ENCODE results near the gene CLCN4.

The CLCN4 gene

DNA sequence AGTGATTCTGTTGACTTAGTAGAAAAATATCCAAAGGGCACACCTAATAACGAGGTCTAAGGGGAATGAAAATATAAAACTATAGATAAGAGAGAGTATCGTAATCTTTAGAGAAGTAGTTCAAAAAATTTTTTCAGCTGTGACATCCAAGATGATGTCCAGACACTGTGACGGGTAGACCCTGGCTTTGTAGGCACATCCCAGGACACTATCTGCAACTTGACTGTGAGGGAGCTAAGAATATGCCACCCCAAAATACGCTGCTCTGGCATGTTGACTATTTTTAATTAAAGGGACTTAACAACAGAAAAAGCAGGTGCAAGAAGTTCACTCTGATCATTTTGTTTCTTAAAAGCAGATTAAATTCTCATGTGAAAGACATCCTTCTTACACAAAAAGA is 89.5 kb downstream of the CLCN4 start:
- DNase-seq = no peak

DNA sequence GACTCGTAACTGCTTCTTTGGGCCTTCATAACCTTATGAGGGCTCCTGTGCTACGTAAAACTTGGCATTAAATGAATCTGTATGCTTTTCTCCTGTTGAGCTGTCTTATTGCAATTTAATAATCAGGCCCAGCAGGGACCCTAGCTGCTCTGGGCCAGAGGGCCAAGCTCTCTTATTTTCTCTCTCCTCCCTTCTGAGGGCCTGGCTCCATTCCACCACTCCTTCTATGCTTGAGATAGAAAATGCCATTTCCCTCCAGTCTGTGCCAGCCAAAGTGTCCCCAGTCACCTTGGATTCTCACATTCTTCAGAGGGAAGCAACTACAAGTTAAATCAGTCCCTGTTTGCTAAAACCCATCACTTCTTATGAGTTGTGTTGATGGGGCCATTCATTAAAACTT is 90.1 kb downstream of the CLCN4 start:
- DNase-seq = no peak

DNA sequence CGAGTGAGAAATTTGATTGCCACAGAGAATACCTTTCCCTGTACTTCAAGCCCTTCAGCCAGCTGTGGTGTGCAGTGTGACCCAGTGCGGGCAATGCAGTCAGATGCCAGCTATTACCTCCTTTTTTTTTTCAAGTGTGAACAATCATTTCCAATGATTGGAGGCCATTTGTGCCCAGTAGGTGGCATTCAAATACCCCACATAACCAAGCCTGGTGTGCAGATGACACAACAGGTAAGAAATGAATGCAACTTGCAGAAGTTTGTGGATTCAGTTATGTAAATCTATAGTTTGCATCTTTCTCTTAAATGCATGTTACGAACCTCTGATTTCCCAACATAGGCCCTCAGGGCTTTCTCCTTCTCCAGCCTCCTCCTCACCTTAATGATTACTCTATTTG is 98.0 kb downstream of the CLCN4 start:
- DNase-seq = no peak

DNA sequence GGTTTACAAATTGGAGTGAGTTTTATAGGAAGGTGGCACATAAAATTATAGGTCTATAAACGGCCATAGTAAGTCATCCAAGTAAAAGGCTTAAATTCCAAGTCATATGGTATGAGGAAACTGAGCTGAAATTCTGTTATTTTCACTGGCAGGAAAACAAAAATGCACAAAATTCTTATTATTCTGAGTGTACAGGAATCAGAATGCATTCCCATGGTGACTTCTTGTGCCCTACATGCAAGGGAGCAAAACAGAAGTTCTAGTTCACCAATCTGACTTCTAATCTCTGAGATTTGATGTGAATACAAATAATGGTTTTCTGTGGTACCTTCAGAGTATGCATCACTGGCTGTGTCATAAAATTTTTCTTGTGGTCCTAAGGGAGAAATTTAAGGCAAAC is 102.9 kb downstream of the CLCN4 start:
- no peak for DNase-seq

DNA sequence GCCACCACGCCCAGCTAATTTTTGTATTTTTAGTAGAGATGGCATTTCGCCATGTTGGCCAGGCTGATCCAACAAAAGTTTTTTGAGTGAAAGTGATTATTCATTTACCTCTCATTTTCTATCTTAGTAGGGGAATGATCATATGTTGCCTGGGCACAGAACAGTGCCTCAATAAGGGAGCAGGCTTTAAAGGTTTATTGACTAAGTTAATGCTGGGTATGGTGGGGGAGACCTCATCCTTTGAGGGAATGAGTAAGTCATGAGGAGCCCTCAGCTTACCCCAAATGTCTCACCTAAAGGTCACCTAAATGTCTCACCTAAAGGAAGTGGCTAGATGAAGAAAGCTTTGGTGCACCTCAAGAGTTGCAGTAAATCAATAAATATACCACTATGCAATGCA is 109.0 kb downstream of the CLCN4 start:
- DNase-seq = no peak

DNA sequence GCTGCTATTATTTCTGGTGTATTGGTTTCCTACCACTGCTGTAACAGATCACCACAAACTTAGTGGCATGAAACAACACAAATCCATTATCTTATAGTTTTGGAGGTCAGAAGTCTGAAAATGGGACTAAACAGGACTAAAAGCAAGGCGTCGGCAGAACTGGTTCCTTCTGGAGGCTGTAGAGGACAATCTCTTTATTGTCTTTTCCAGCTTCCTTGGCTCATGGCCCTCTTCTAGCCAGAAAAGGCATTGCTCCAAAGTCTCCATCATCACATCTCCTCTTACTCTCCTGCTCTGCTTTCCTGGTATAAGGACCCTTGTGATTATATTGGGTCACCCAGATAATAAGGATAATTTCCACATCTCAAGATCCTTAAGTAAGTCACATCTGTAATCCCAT is 121.9 kb downstream of the CLCN4 start:
- no peak for DNase-seq

DNA sequence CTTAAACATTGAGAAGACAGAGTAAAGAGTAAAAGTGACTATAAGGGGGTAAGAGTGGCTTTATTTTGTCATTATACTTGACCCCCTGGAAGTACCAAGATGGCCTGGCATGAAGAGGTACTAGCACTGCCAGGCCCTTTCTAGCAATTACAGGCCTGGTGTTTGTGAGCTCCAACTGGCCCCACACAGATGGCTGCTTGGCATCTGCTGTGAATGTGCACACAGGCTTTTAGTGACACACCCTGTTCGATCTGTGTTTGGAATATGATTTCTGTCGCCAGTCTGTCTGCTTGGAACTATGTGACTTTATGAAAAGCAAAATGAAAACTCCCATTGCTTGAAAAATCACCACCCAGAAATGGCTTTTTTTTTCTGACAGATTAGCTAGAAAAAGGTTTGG is 123.3 kb downstream of the CLCN4 start:
- no peak for DNase-seq

DNA sequence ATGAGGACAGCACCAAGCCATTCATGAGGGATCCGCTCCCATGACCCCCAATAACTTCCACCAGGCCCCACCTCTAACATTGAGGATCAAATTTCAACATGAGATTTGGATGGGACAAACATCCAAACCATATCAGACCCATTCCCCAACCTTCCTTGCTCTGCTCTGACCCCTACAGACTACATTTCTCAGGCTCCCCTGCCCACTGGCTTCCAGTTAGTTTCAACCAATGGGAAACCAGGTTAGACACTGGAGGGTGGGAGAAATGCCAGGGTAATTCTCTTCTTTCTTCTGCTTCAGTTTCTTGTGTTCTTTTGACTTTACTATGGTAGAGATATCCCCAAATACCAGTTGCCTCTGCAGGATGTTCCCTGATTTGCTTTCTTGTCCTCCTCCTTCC is 125.7 kb downstream of the CLCN4 start:
- no peak for DNase-seq

DNA sequence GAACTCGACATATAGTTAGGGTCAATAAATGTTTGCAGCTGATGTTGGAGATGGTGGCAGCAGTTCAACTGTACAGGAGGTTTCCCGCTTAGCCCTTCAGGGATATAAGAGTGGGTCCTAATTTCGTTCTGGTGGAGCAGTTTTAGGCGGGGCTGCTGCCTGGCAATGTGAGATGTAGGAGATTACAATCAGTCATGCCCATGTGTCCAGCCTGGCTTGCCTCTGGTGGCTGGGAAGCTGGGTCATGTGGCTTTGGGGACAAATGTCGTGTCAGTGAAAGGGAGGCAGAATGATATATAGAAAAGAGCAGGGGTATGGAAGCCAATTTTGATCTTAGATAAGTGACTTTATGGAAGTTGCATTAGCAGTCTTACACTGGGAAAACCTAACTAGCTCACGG is 129.4 kb downstream of the CLCN4 start:
- no peak for DNase-seq

All from NCI-H226 (cell line).